SU-DHL-6 (cell line): ENCODE data around the gene TNNI2.
A peak's percentile ranks its signal among the peaks of the same experiment; 100 is the strongest.

ENCODE experiments used
- H2AFZ ChIP-seq: fragments of 200-600 bp; sonication (generic); 2 replicates; pipeline ENCODE4 v1.6.1; 2014; ENCODE audit warnings: low read depth, mild to moderate bottlenecking, moderate library complexity, mixed read lengths, antibody characterized with exemption, low read length; ENCODE audit not compliant: severe bottlenecking
- H3F3A ChIP-seq: fragments of 200-600 bp; shearing (Covaris generic); 2 replicates; pipeline ENCODE4 v1.6.0; 2016; ENCODE audit warnings: antibody characterized with exemption, mild to moderate bottlenecking; ENCODE audit not compliant: insufficient read depth
- H3K27ac ChIP-seq: fragments of 200-600 bp; sonication (generic); 2 replicates; pipeline ENCODE4 v1.5.1; 2016; ENCODE audit warnings: low read depth, mild to moderate bottlenecking, low read length, moderate library complexity, mixed read lengths
- H3K27me3 ChIP-seq: fragments of 200-600 bp; sonication (generic), shearing (Covaris generic); 2 replicates; pipeline ENCODE4 v1.6.0; 2014; ENCODE audit warnings: mild to moderate bottlenecking, low read length
- H3K36me3 ChIP-seq: fragments of 200-600 bp; sonication (generic); 2 replicates; pipeline ENCODE4 v1.6.1; 2014; ENCODE audit warnings: mild to moderate bottlenecking, low read length, mixed read lengths
- H3K4me2 ChIP-seq: fragments of 300-600, 200-600 bp; shearing (Covaris generic), sonication (generic); 2 replicates; pipeline ENCODE4 v1.6.0; 2014; ENCODE audit warnings: low read length, low read depth, mild to moderate bottlenecking; ENCODE audit not compliant: poor library complexity, severe bottlenecking
- H3K4me3 ChIP-seq: fragments of 200-600 bp; sonication (generic); 2 replicates; pipeline ENCODE4 v1.5.1; 2014; ENCODE audit warnings: antibody characterized with exemption, low read length, mild to moderate bottlenecking, mixed read lengths; ENCODE audit not compliant: insufficient read depth, poor library complexity, severe bottlenecking
- H3K79me2 ChIP-seq: fragments of 200-600 bp; sonication (generic); 2 replicates; pipeline ENCODE4 v1.6.1; 2014; ENCODE audit warnings: mild to moderate bottlenecking, low read length, moderate library complexity; ENCODE audit not compliant: insufficient read depth
- H3K9ac ChIP-seq: fragments of 200-600 bp; sonication (generic); 2 replicates; pipeline ENCODE4 v1.7.0; 2014; ENCODE audit warnings: mild to moderate bottlenecking, low read length
- H3K9me2 ChIP-seq: fragments of 200-600 bp; sonication (generic); replicated peaks from 2 replicates; pipeline ENCODE4 v1.6.1; 2014; ENCODE audit warnings: low read length; ENCODE audit not compliant: insufficient read depth
- H3K9me3 ChIP-seq: fragments of 200-600 bp; sonication (generic); 2 replicates; pipeline ENCODE4 v1.6.1; 2014; ENCODE audit warnings: low read length, mixed read lengths; ENCODE audit not compliant: insufficient read depth
- H4K20me1 ChIP-seq: fragments of 200-600 bp; sonication (generic); 2 replicates; pipeline ENCODE4 v1.6.1; 2014; ENCODE audit warnings: low read depth, mild to moderate bottlenecking, antibody characterized with exemption, low read length, moderate library complexity, mixed read lengths
- EZH2phosphoT487 ChIP-seq: fragments of 200-600 bp; sonication (generic), shearing (Covaris generic); conservative IDR thresholded peaks from 2 replicates; pipeline ENCODE4 v1.6.1; 2018; ENCODE audit warnings: mild to moderate bottlenecking, antibody characterized with exemption, low read length, moderate library complexity, mixed read lengths
- TF ChIP-seq, protein P1 (sequence below): fragments of 200-600 bp; sonication (generic); IDR thresholded peaks from one replicate; pipeline ENCODE4 v1.5.1; 2017; ENCODE audit warnings: antibody characterized with exemption, mild to moderate bottlenecking, low read length, moderate library complexity; ENCODE audit not compliant: insufficient read depth, poor library complexity, severe bottlenecking

Gene TNNI2

GRCh38 chr11:1824221-1825038 is 14.4 kb upstream of the TNNI2 start:
- no peaks in the 10 kb centered on the region for H3K79me2 ChIP-seq
- no peak overlapping the region for H2AFZ ChIP-seq
- no peaks in the 10 kb centered on the region for H3K9me2 ChIP-seq
- H3K36me3 ChIP-seq, result no peaks in the 10 kb centered on the region
- H3K27me3 ChIP-seq, result no peaks in the 10 kb centered on the region
- no peak overlapping the region for H3K4me2 ChIP-seq
- no peaks in the 10 kb centered on the region for H3K9me3 ChIP-seq
- no peak overlapping the region for H3K4me3 ChIP-seq
- no peak overlapping the region for H3K9ac ChIP-seq
- TF ChIP-seq EZH2phosphoT487, result no peak
- TF ChIP-seq, protein P1, sequence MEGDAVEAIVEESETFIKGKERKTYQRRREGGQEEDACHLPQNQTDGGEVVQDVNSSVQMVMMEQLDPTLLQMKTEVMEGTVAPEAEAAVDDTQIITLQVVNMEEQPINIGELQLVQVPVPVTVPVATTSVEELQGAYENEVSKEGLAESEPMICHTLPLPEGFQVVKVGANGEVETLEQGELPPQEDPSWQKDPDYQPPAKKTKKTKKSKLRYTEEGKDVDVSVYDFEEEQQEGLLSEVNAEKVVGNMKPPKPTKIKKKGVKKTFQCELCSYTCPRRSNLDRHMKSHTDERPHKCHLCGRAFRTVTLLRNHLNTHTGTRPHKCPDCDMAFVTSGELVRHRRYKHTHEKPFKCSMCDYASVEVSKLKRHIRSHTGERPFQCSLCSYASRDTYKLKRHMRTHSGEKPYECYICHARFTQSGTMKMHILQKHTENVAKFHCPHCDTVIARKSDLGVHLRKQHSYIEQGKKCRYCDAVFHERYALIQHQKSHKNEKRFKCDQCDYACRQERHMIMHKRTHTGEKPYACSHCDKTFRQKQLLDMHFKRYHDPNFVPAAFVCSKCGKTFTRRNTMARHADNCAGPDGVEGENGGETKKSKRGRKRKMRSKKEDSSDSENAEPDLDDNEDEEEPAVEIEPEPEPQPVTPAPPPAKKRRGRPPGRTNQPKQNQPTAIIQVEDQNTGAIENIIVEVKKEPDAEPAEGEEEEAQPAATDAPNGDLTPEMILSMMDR, result no peak
- no peaks in the 10 kb centered on the region for H4K20me1 ChIP-seq
- no peaks in the 10 kb centered on the region for H3F3A ChIP-seq
- H3K27ac ChIP-seq, result no peak overlapping the region

DNA sequence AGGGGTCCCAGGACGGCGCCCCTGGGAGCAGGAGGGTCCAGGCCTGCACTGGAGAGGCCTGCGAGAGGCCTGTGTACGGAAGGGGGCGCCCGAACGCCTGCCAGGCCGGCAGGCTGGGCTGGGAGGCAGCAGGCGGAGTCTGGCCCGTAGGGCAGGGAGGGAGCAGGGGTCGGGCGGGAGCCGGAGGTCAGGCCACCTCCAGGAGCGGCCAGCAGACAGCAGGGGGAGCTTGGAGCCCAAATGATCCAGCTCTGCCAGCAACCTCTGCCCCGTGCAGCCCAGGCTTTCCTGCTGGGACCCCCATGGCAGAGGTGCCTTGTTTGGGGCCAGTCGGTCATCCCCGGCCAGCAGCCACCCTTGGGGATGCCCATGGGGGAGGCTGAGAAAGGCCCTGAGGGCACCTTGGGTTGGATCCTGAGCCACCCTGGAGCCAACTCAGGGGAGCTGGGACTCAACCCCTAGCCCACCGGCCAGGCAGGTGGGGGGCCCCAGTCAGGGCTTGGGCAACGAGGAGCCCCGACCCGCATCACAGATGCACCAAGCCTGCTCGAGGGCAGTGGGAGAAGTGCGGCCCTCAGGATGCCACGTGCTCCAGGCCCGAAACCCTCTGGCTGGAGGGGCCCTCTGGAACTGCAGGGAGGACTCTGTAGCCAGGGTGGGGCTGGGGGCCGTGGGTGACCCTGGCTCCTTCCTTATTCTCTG is 13.6 kb upstream of the TNNI2 start:
- no peak overlapping the region for H3K9ac ChIP-seq
- H3K79me2 ChIP-seq, result no peaks in the 10 kb centered on the region
- TF ChIP-seq, protein P1, result peak; percentile 76
- TF ChIP-seq EZH2phosphoT487, result no peak

DNA sequence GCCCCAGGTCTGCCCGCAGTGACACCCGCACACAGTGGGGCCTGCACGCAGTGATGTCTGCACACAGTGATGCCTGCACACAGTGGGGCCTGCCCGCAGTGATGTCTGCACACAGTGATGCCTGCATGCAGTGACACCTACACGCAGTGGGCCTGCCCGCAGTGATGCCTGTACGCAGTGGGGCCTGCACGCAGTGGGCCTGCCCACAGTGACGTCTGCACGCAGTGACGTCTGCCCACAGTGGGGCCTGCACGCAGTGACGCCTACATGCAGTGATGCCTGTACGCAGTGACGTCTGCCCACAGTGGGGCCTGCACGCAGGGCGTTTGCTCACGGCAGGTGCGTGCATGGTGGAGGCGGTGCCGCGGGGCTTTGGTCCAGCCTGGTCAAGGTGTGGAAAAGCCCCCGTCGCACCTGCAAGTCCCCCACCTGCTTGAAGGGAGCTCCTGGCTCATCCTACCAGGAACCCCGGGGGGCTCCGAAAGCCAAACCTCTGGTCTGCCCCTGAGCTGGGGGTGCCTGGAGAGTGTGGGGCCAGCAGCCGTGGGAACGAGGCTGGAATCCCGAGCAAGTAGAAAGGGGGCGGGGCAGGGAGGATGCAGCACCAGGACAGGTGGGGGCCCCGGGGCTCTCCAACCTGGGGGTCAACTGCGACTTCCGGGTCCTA is 12.9 kb upstream of the TNNI2 start:
- Histone ChIP-seq H3K36me3 (no peaks in the 10 kb centered on the region), H3K9ac (no peak overlapping the region), H3K9me3 (no peaks in the 10 kb centered on the region), H3K4me2 (no peak overlapping the region), H4K20me1 (no peaks in the 10 kb centered on the region), H3K27me3 (no peaks in the 10 kb centered on the region), H3K4me3 (no peak overlapping the region), H3K79me2 (no peaks in the 10 kb centered on the region), H3K27ac (no peak overlapping the region), H3F3A (no peaks in the 10 kb centered on the region), H2AFZ (no peak overlapping the region), H3K9me2 (no peaks in the 10 kb centered on the region)
- TF ChIP-seq, protein P1, result no peak
- no peak for TF ChIP-seq EZH2phosphoT487

More for the DNA sequence above, 13.6 kb upstream of the TNNI2 start:
- H3K9me2 ChIP-seq, result no peaks in the 10 kb centered on the region
- no peak overlapping the region for H3K4me3 ChIP-seq
- no peak overlapping the region for H3K27ac ChIP-seq
- no peaks in the 10 kb centered on the region for H3F3A ChIP-seq
- H3K27me3 ChIP-seq, result no peaks in the 10 kb centered on the region
- H2AFZ ChIP-seq, result no peak overlapping the region
- H3K36me3 ChIP-seq, result no peaks in the 10 kb centered on the region
- no peaks in the 10 kb centered on the region for H4K20me1 ChIP-seq
- no peak overlapping the region for H3K4me2 ChIP-seq
- H3K9me3 ChIP-seq, result no peaks in the 10 kb centered on the region
